NCI-H128 (cell line): ENCODE data around the gene POU3F3.

Source experiments
- DNase-seq: peaks from one replicate; lab custom pipeline; 2025; ENCODE audit not compliant: unreplicated experiment; lab: John Stamatoyannopoulos, UW

POU3F3 gene

GRCh38 chr2:104846786-104847585, 6.9 kb upstream of the POU3F3 start:
- no peak for DNase-seq

- no peak for DNase-seq
Observed at GRCh38 chr2:104847586-104848160, 6.2 kb upstream of the POU3F3 start.

- DNase-seq, result no peak
Observed at GRCh38 chr2:104848526-104848925, 5.4 kb upstream of the POU3F3 start.

- no peak for DNase-seq
Observed at GRCh38 chr2:104849101-104849500, 4.8 kb upstream of the POU3F3 start.

GRCh38 chr2:104849618-104850141, 4.2 kb upstream of the POU3F3 start:
- DNase-seq, result peak; percentile 55

- no peak for DNase-seq
Observed at GRCh38 chr2:104850361-104851290, 3.3 kb upstream of the POU3F3 start.

- no peak for DNase-seq
Observed at GRCh38 chr2:104851291-104852089, 2.4 kb upstream of the POU3F3 start.

- no peak for DNase-seq
Observed at GRCh38 chr2:104852090-104852666, 1.7 kb upstream of the POU3F3 start.

- no peak for DNase-seq
Observed at GRCh38 chr2:104854498-104855220, 744 bp downstream of the POU3F3 start.

GRCh38 chr2:104855221-104856085, 1.5 kb downstream of the POU3F3 start:
- DNase-seq, result no peak

- DNase-seq, result no peak
Observed at GRCh38 chr2:104856086-104856972, 2.4 kb downstream of the POU3F3 start.

GRCh38 chr2:104856973-104857261, 3.0 kb downstream of the POU3F3 start:
- DNase-seq, result no peak

- no peak for DNase-seq
Observed at GRCh38 chr2:104857262-104858005, 3.5 kb downstream of the POU3F3 start.

GRCh38 chr2:104858006-104858978, 4.4 kb downstream of the POU3F3 start:
- no peak for DNase-seq

- no peak for DNase-seq
Observed at GRCh38 chr2:104859291-104859765, 5.4 kb downstream of the POU3F3 start.
